NCI-H2081 (cell line): ENCODE measurements around the gene ARHGAP15.

Experiments
- DNase-seq, 2 experiments: peaks; one replicate each; lab custom pipeline; 2025; lab: John Stamatoyannopoulos, UW

The ARHGAP15 gene

GRCh38 chr2:143582046-143582747 lies 453.0 kb downstream of the ARHGAP15 start:
- no peak for DNase-seq

GRCh38 chr2:143584936-143585335 lies 455.7 kb downstream of the ARHGAP15 start:
- DNase-seq: no peak

DNA sequence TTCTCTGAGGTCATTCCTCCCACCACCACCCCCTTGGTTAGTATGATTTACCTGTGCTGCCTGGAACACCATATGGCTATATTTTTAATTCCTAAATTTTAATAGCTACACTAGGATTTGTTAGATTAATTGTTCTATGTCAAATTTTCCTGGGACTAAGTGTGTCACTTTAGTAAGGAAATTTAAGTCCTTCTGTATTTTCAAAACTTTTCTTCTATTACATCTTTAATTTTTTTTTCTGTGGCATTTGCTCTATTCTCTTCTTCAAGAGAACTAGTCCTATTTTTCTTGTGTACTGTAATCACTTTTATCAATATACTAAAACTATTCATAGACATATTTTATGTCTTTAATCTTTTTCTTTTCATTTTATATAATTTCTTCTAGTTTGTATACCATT lies 456.9 kb downstream of the ARHGAP15 start:
- no peak for DNase-seq

DNA sequence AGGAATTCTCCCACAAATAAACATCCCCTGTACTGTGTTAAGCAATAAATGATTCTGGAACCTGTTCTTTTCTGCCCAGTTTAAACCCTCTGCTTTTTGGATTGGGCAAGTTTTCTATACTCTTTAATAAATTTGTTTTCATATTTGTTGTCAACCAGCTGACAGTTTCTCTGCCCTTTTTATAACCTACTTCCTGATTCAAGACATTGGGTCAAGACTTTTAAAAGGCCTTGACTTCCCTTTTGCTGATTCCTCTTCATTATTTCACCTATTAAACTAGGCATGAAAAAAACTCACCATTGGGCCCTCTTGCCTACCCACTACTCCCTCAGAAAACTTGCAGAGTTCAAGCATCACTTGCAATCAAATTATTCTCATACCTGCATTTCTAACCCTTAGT lies 459.5 kb downstream of the ARHGAP15 start:
- DNase-seq: no peak

DNA sequence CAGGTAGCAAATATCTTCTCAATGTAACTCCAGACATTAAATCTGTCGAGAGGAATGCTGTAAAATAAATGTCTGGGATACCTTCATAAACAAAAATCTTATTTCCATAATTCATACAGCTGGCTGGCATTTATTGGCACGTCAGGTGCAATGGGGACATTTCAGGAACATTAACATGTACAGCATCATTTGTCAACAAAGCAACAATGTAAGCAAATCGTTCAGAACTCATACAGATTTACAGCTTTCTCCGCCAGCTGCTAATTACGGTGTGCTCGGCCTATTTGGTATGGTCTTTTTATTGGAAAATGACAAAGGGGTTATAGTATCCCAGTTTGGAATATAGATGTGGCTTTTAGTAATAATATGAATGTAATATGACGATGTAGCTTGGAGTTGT lies 464.9 kb downstream of the ARHGAP15 start:
- peak in 1 of 2 experiments; percentile 34 for DNase-seq

GRCh38 chr2:143594745-143595144 lies 465.5 kb downstream of the ARHGAP15 start:
- DNase-seq: no peak

DNA sequence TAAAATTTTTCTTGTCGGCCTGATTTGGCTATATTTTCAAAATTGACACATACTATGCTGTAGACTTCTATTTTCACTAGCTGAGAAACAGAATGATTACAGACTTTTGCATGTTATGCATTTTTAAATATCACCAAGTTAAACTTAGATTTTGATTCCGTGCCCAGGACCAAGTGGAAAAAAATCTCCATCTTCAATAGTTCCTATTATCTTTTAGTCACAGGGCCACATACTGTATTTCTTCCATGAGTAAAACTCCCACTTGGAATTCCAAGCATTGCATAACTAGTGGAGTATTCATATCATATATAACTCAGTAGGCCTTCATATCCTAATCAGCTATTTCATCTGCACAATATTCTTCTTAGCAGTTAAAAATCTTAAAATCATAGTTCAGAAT lies 470.9 kb downstream of the ARHGAP15 start:
- no peak for DNase-seq

GRCh38 chr2:143601828-143602227 lies 472.6 kb downstream of the ARHGAP15 start:
- no peak for DNase-seq

- DNase-seq: peak in 1 of 2 experiments; percentile 52
These were observed 473.9 kb downstream of the ARHGAP15 start for GRCh38 chr2:143603035-143603655.

DNA sequence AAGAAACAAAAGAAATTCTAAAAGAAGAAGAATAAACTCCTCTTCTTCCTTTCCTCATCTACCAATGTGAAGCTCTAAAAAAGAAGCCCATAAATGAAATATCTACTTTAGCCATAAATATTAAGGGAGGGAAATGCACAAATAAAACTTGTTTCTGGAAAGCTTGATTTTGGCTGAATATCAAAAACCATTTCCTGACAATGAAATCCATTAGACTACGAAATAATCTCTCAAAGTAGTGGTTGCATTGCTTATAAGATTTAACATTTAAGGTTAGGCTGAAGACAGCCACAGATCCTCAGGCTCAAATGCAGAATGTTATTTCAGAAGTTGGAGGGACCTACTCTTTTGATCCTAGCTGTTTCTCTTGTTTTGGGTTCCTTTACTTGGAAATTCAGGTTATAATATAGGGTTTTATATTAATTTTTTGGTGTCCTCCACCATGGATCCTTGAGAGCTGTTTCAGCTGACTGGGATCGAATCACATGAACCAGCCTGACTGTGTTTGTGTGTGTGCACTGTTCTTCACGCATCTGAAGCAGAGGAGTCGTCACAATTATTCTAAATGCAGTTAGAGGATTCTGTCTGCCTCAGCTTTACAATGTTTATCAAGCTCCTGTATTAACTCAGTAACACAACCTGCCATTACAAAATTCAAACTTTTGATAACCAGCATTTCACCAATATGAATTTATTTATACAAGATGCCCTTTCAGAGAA lies 474.8 kb downstream of the ARHGAP15 start:
- DNase-seq: no peak

- no peak for DNase-seq
These were observed 475.3 kb downstream of the ARHGAP15 start for GRCh38 chr2:143604566-143604959.

GRCh38 chr2:143607231-143608062 lies 478.2 kb downstream of the ARHGAP15 start:
- DNase-seq: no peak

DNA sequence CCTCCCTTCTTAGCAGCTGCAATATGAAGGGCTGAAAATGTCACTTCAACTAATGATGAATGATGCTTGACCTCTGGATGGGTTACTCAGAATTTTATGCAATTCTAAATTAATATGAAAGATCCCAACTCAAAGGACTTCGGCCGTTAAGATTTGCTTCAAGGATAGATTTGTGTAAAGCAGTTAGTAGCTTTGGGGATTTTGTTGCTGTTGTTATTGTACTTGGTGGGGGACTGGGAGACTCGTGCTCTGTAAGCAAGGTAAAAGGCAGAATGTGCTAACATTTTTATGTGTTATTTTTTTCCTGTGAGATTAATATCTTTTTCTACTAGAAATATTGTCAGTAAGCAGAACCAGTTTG lies 478.8 kb downstream of the ARHGAP15 start:
- DNase-seq: no peak

DNA sequence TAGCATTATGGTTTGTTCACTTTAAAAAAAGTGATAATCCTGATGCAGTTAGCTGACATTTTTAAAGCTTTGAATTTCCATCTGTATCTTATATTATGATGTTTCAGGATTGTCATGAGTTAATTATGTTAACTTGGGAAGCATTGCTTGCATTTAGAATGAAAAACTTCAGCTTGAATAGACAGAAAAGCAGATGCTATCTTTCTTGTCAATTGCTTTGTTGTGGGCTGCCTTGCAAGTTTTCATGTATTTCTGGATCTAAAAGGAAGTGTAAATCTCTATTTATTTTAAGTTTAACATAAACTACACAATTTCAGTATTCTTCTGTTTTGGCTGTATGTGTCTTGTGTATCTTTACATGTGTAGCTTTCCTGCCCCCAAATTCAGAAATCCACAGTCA lies 479.5 kb downstream of the ARHGAP15 start:
- DNase-seq: no peak

GRCh38 chr2:143611336-143611735 lies 482.1 kb downstream of the ARHGAP15 start:
- no peak for DNase-seq

DNA sequence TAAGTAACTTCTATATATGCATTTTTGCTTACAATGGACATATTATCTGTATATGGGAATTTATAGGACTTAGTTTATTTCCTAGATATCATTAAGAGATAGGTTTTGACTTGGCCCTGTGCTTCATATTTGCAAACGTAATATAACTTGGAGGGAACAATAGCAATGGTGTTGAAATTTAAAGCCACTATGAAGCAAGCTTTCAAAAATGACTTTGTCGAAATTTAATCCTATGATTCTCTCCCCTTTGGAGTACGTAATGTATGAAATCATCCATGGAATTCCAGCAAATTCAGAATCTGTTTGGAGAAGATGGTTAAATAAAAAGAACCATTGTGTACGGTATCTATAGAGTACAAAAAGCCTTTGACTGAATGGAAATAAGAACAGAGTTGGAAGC lies 486.3 kb downstream of the ARHGAP15 start:
- no peak for DNase-seq

DNA sequence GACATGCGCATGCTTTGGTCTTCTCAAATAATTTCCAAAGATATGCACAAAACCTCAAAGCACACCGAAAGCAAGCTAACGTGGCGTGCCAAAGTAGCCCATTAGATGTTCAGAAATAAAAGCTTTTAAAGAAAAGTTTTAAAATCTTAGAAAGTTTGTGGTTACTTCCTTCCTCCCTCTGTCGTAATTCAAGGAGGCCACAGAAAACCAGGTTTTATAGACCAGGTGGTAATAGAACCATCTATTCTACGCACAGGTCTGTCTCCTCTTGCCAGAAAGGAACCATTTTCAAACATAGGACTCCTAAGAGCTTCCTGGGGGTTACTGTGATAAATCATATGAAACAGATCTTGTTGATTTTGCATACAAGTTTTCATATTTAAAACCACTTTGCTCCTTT lies 487.2 kb downstream of the ARHGAP15 start:
- DNase-seq: no peak

GRCh38 chr2:143617803-143618415 lies 488.7 kb downstream of the ARHGAP15 start:
- peak; percentile 32 to 72 for DNase-seq

GRCh38 chr2:143622106-143622505 lies 492.9 kb downstream of the ARHGAP15 start:
- no peak for DNase-seq

GRCh38 chr2:143623231-143623908 lies 494.2 kb downstream of the ARHGAP15 start:
- no peak for DNase-seq

DNA sequence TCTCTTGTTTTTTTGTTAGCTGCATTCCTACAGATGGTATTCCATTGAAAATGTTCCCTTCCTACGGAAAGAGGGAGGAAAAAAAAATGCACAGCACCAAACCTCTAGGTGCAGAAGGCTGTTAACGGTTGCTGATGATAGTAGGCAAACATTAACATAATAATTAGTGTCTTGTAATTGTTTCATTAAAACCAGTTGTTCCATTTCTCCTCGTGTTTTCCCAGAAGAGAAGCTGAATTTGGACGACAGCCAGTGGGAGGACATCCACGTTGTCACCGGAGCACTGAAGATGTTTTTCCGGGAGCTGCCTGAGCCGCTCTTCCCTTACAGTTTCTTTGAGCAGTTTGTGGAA lies 494.7 kb downstream of the ARHGAP15 start:
- no peak for DNase-seq
